ENCODE data around the gene MRPL44. TPM values are rescaled to one million over a fixed set of nuclear protein-coding genes. Genes with fewer than 3 reads are reported as not detected.
"Not testable (repeated sequence)": the region's sequence is repeated elsewhere in the genome, so short reads cannot be mapped to it uniquely, and the experiment has no call there.

MRPL44 gene
- total RNA-seq, 1 donor from 2014 or later, result 24.6 TPM

GRCh38 chr2:223999862-224000261 is 42.6 kb downstream of the MRPL44 start:
- TF ChIP-seq CTCF (IDR thresholded peaks at IDR 0.05), result no peak
- no peak for DNase-seq (ENCODE audit: low spot score)
- H3K27me3 Mint-ChIP-seq (ENCODE audit: low read depth), result no peaks in the 10 kb centered on the region
- no peak overlapping the region for H3K27ac Mint-ChIP-seq (ENCODE audit: unreplicated experiment)
- peaks cover 10% of the 10 kb centered on the region for H3K36me3 Mint-ChIP-seq (ENCODE audit: low read depth)
- peaks cover 7% of the 10 kb centered on the region for H3K9me3 Mint-ChIP-seq (ENCODE audit: low read depth)
- peaks cover 14% of the 10 kb centered on the region for H3K4me1 Mint-ChIP-seq (ENCODE audit: low read depth)
- no peak overlapping the region for H3K4me3 Mint-ChIP-seq (ENCODE audit: unreplicated experiment)

GRCh38 chr2:224000662-224001061 is 43.4 kb downstream of the MRPL44 start:
- H3K4me1 Mint-ChIP-seq (ENCODE audit: low read depth); H3K36me3 Mint-ChIP-seq (ENCODE audit: low read depth); H3K9me3 Mint-ChIP-seq (ENCODE audit: low read depth); H3K4me3 Mint-ChIP-seq (ENCODE audit: unreplicated experiment); DNase-seq (ENCODE audit: low spot score); H3K27ac Mint-ChIP-seq (ENCODE audit: unreplicated experiment); H3K27me3 Mint-ChIP-seq (ENCODE audit: low read depth): not testable (repeated sequence)

GRCh38 chr2:224004105-224004695 is 46.9 kb downstream of the MRPL44 start:
- no peak for DNase-seq (ENCODE audit: low spot score)
- Mint-ChIP-seq H3K4me1 (ENCODE audit: low read depth) (peaks cover 8% of the 10 kb centered on the region), H3K36me3 (ENCODE audit: low read depth) (peaks cover 3% of the 10 kb centered on the region), H3K4me3 (ENCODE audit: unreplicated experiment) (no peak overlapping the region), H3K27me3 (ENCODE audit: low read depth) (no peaks in the 10 kb centered on the region), H3K27ac (ENCODE audit: unreplicated experiment) (no peak overlapping the region), H3K9me3 (ENCODE audit: low read depth) (no peaks in the 10 kb centered on the region)
- TF ChIP-seq CTCF (IDR thresholded peaks at IDR 0.05), result no peak

GRCh38 chr2:224008702-224009261 is 51.5 kb downstream of the MRPL44 start:
- H3K9me3 Mint-ChIP-seq (ENCODE audit: low read depth), result no peaks in the 10 kb centered on the region
- no peaks in the 10 kb centered on the region for H3K27me3 Mint-ChIP-seq (ENCODE audit: low read depth)
- no peak for DNase-seq (ENCODE audit: low spot score)
- peaks cover 15% of the 10 kb centered on the region for H3K4me1 Mint-ChIP-seq (ENCODE audit: low read depth)
- H3K4me3 Mint-ChIP-seq (ENCODE audit: unreplicated experiment), result no peak overlapping the region
- no peak for TF ChIP-seq CTCF (IDR thresholded peaks at IDR 0.05)
- no peak overlapping the region for H3K27ac Mint-ChIP-seq (ENCODE audit: unreplicated experiment)
- H3K36me3 Mint-ChIP-seq (ENCODE audit: low read depth), result no peaks in the 10 kb centered on the region

DNA sequence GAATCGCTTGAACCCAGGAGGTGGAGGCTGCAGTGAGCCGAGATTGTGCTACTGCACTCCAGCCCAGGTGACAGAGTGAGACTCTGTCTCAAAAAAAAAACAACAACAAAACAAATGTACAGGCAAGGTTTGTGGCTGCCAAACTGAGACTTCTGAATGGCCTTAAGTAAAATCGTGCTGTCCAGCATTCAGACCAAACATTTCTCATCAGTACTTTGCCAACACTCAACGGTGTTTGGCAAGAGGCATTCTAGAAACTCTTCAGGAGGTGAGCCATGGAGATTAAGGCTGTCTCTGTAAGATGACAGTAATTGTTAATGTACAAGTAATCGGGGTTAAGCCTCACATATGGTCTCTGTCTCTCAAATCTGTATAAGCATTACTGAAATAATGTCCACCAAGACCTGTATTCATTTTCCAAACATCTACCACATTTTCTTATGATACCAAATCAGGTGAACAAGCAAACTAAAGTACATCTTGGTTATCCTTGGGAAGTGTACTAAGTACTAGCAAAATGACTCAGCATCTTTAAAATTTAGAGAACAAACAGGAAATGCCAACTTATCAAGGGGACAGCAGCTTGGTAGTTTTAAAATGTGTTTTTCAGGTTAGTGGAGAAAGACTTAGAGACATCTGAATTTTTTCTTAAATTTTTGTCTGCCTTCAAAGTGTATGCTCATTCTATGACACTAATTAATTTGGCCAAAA is 52.5 kb downstream of the MRPL44 start:
- peak overlapping the region; percentile 39 for H3K27ac Mint-ChIP-seq (ENCODE audit: unreplicated experiment)
- H3K4me3 Mint-ChIP-seq (ENCODE audit: unreplicated experiment), result no peak overlapping the region
- peaks cover 7% of the 10 kb centered on the region for H3K4me1 Mint-ChIP-seq (ENCODE audit: low read depth)
- H3K9me3 Mint-ChIP-seq (ENCODE audit: low read depth), result no peaks in the 10 kb centered on the region
- H3K27me3 Mint-ChIP-seq (ENCODE audit: low read depth), result no peaks in the 10 kb centered on the region
- H3K36me3 Mint-ChIP-seq (ENCODE audit: low read depth), result no peaks in the 10 kb centered on the region
- no peak for DNase-seq (ENCODE audit: low spot score)
- TF ChIP-seq CTCF (IDR thresholded peaks at IDR 0.05), result no peak

All from chondrocyte (in vitro differentiated cells).